K562 (cell line): ENCODE measurements around the gene SLC7A4.

Source experiments
- ARID2 ChIP-seq: fragments of 450-650 bp; IDR thresholded peaks from 2 replicates; pipeline ENCODE4 v1.6.1; 2017; ENCODE audit warnings: antibody characterized with exemption, mild to moderate bottlenecking
- LEF1 ChIP-seq: fragments of 450-650 bp; IDR thresholded peaks from 2 replicates; pipeline ENCODE4 v1.6.1; 2016; ENCODE audit warnings: mild to moderate bottlenecking
- NCOA4 ChIP-seq: fragments of 450-650 bp; IDR thresholded peaks from 2 replicates; pipeline ENCODE4 v1.6.1; 2018; ENCODE audit warnings: mild to moderate bottlenecking; ENCODE audit not compliant: partially characterized antibody
- ZNF644 ChIP-seq: fragments of 200-800 bp; sonication (Bioruptor generic); IDR thresholded peaks from 2 replicates; pipeline ENCODE4 v1.6.1; 2016; ENCODE audit warnings: low read depth, missing genetic modification characterization, missing compliant biosample characterization
- TF ChIP-seq, protein P1 (sequence below), 3 experiments: IDR thresholded peaks in 2 of 3; conservative IDR thresholded peaks in 1 of 3; 2 replicates each; pipeline ENCODE4 v1.5.1; 2011 to 2012; ENCODE audit warnings: low read length in 3 of 3, mild to moderate bottlenecking in 3 of 3, control low read depth in 2 of 3, improper control_type of control experiment in 1 of 3, inconsistent platforms in 1 of 3, low read depth in 1 of 3, mixed read lengths in 1 of 3, moderate library complexity in 1 of 3; ENCODE audit not compliant: insufficient read depth in 2 of 3
- TF ChIP-seq, protein P2 (sequence below): sonication (generic); formaldehyde crosslinking; IDR thresholded peaks from 2 replicates; pipeline ENCODE4 v1.8.1; 2022; ENCODE audit warnings: missing genetic modification reagents
- TF ChIP-seq, protein P3 (sequence below): fragments of 250-450 bp; sonication (Bioruptor Pico); IDR thresholded peaks from 2 replicates; pipeline ENCODE4 v1.8.0; 2021; ENCODE audit warnings: moderate library complexity, mild to moderate bottlenecking, inconsistent platforms

DNA sequence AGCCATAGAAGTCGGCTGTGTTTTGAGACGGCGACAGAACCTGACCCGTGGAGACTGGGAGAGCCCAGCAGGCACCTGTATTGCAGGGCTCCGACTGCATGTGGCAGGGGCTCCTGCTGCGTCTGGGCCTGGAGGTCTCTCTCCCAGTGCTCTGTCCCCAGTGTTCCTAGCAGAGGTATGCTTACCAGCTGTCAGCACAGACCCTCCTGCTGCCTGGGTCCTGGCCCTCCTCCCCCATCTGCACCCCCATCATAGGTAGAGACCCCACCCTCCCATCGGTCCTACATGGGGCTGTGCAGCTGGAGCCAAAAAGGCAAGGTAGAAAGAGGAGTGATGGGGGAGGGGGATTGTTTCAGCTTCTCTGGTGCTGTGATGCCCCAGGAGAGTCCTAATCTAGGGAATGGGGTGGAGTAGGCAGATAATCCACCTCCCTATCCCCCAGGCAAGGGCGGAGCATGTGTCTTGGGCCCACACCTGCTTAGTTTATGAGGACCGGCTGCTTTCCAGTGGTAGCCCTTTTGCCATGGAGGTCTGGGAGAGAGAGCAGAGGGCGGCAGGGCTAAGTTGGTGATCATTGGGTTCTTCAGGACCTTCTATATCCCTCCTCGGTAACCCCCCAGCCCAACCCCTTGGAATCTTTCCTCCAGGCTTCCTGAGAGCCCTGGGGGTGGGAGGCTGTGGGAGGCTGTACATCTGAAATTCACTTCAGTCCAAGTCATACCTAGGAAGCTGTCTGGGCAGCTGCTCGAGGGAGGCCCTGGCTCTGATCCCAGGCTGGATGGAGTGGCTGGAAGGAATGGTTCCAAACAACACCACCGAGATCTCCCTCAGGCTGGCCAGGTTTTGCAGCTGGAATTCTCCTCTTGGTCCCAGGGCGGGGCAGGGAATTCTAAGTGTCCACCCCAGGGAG is 5.3 kb downstream of the SLC7A4 start:
- TF ChIP-seq, protein P1, sequence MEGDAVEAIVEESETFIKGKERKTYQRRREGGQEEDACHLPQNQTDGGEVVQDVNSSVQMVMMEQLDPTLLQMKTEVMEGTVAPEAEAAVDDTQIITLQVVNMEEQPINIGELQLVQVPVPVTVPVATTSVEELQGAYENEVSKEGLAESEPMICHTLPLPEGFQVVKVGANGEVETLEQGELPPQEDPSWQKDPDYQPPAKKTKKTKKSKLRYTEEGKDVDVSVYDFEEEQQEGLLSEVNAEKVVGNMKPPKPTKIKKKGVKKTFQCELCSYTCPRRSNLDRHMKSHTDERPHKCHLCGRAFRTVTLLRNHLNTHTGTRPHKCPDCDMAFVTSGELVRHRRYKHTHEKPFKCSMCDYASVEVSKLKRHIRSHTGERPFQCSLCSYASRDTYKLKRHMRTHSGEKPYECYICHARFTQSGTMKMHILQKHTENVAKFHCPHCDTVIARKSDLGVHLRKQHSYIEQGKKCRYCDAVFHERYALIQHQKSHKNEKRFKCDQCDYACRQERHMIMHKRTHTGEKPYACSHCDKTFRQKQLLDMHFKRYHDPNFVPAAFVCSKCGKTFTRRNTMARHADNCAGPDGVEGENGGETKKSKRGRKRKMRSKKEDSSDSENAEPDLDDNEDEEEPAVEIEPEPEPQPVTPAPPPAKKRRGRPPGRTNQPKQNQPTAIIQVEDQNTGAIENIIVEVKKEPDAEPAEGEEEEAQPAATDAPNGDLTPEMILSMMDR (IDR thresholded peaks at IDR 0.05 in 2 of 3, conservative IDR thresholded peaks at IDR 0.05 in 1 of 3; ENCODE audit: insufficient read depth in 2 of 3, low read depth in 1 of 3, low read length in 3 of 3) = no peak
- TF ChIP-seq ARID2 (no peak), ZNF644 (no peak), NCOA4 (no peak), LEF1 (no peak)
- TF ChIP-seq, protein P2, sequence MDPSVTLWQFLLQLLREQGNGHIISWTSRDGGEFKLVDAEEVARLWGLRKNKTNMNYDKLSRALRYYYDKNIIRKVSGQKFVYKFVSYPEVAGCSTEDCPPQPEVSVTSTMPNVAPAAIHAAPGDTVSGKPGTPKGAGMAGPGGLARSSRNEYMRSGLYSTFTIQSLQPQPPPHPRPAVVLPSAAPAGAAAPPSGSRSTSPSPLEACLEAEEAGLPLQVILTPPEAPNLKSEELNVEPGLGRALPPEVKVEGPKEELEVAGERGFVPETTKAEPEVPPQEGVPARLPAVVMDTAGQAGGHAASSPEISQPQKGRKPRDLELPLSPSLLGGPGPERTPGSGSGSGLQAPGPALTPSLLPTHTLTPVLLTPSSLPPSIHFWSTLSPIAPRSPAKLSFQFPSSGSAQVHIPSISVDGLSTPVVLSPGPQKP (CRISPR knock-in tag) = peak; percentile 14; the same call in 1 of the 2 replicates
- TF ChIP-seq, protein P3, sequence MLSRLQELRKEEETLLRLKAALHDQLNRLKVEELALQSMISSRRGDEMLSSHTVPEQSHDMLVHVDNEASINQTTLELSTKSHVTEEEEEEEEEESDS (CRISPR knock-in tag) = no peak
